LNCaP clone FGC (cell line): ENCODE results near the gene ZNF175.

ENCODE experiments used
- DNase-seq: peaks from one replicate; pipeline ENCODE4 v3.0.0-alpha.2; 2011; ENCODE audit warnings: low read depth
- H3K4me3 ChIP-seq: 2 replicates; pipeline ENCODE4 v1.5.1; 2011; ENCODE audit warnings: mild to moderate bottlenecking, low read depth, low read length, control low read depth
- TF ChIP-seq, protein P1 (sequence below): IDR thresholded peaks from 2 replicates; pipeline ENCODE4 v1.5.1; 2012; ENCODE audit warnings: mild to moderate bottlenecking; ENCODE audit not compliant: control insufficient read depth, insufficient read depth; ENCODE audit errors: extremely low read depth

The ZNF175 gene

DNA sequence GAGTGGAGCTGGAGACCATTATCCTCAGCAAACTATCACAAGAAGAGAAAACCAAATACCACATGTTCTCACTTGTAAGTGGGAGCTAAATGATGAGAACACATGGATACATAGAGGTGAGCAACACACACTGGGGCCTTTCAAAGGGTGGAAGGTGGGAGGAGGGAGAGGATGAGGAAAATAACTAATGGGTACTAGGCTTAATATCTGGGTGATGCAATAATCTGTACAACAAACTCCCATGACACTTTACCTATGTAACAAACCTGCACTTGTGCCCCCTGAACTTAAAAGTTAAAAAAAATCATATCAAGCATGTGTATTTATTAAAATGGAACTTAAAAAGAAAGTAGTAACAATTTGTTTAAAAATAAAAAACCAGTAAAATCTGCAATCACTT, 70.6 kb downstream of the ZNF175 start:
- TF ChIP-seq, protein P1, sequence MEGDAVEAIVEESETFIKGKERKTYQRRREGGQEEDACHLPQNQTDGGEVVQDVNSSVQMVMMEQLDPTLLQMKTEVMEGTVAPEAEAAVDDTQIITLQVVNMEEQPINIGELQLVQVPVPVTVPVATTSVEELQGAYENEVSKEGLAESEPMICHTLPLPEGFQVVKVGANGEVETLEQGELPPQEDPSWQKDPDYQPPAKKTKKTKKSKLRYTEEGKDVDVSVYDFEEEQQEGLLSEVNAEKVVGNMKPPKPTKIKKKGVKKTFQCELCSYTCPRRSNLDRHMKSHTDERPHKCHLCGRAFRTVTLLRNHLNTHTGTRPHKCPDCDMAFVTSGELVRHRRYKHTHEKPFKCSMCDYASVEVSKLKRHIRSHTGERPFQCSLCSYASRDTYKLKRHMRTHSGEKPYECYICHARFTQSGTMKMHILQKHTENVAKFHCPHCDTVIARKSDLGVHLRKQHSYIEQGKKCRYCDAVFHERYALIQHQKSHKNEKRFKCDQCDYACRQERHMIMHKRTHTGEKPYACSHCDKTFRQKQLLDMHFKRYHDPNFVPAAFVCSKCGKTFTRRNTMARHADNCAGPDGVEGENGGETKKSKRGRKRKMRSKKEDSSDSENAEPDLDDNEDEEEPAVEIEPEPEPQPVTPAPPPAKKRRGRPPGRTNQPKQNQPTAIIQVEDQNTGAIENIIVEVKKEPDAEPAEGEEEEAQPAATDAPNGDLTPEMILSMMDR, result no peak
- DNase-seq, result no peak
- H3K4me3 ChIP-seq, result no peak overlapping the region
